PFSK-1 (cell line): ENCODE data around the gene CLMN.

Source experiments
- FOXP2 ChIP-seq: optimal IDR thresholded peaks from 2 replicates; pipeline ENCODE3; 2011; ENCODE audit warnings: borderline replicate concordance, control low read depth, inconsistent platforms; ENCODE audit not compliant: insufficient read depth; ENCODE audit errors: extremely low read length, extremely low read depth
- POLR2AphosphoS5 ChIP-seq: IDR thresholded peaks from 2 replicates; pipeline ENCODE4 v1.6.1; 2012; ENCODE audit warnings: low read depth, mild to moderate bottlenecking, control low read depth, low read length, moderate library complexity
- TAF1 ChIP-seq: IDR thresholded peaks from 2 replicates; pipeline ENCODE4 v1.6.1; 2012; ENCODE audit warnings: low read length, control low read depth, borderline replicate concordance; ENCODE audit not compliant: insufficient read depth
- TF ChIP-seq, protein P1 (sequence below), 2 experiments: IDR thresholded peaks; 2 replicates each; pipeline versions ENCODE4 v1.6.1 to v1.8.0; 2011 to 2012; ENCODE audit warnings: low read depth in 2 of 2, low read length in 2 of 2, control low read depth in 1 of 2, inconsistent platforms in 1 of 2, mild to moderate bottlenecking in 1 of 2, moderate library complexity in 1 of 2; ENCODE audit not compliant: insufficient read depth in 1 of 2

DNA sequence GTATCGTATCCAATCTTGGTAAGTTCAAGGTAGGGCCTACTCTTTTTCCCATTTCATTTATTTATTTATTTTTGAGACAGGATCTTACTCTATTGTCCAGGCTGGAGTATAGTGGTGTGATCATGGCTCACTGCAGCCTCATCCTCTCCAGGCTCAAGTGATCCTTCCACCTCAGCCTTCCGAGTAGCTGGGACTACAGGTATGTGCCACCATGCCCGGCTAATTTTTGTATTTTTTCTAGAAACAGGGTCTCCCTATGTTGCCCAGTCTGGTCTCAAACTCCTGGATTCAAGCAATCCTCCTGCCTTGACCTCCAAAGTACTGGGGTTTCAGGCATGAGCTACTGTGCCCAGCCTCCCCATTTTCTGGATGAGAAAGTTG is 57.2 kb downstream of the CLMN start:
- TF ChIP-seq, protein P1, sequence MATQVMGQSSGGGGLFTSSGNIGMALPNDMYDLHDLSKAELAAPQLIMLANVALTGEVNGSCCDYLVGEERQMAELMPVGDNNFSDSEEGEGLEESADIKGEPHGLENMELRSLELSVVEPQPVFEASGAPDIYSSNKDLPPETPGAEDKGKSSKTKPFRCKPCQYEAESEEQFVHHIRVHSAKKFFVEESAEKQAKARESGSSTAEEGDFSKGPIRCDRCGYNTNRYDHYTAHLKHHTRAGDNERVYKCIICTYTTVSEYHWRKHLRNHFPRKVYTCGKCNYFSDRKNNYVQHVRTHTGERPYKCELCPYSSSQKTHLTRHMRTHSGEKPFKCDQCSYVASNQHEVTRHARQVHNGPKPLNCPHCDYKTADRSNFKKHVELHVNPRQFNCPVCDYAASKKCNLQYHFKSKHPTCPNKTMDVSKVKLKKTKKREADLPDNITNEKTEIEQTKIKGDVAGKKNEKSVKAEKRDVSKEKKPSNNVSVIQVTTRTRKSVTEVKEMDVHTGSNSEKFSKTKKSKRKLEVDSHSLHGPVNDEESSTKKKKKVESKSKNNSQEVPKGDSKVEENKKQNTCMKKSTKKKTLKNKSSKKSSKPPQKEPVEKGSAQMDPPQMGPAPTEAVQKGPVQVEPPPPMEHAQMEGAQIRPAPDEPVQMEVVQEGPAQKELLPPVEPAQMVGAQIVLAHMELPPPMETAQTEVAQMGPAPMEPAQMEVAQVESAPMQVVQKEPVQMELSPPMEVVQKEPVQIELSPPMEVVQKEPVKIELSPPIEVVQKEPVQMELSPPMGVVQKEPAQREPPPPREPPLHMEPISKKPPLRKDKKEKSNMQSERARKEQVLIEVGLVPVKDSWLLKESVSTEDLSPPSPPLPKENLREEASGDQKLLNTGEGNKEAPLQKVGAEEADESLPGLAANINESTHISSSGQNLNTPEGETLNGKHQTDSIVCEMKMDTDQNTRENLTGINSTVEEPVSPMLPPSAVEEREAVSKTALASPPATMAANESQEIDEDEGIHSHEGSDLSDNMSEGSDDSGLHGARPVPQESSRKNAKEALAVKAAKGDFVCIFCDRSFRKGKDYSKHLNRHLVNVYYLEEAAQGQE (IDR thresholded peaks at IDR 0.05; ENCODE audit: insufficient read depth in 1 of 2, low read depth in 2 of 2, low read length in 2 of 2): no peak
- no peak for TF ChIP-seq POLR2AphosphoS5
- no peak for TF ChIP-seq TAF1
- no peak for TF ChIP-seq FOXP2
